ENCODE results near the gene PPIG. TPM values are rescaled to one million over a fixed set of nuclear protein-coding genes. Genes with fewer than 3 reads are reported as not detected.

Gene PPIG
- total and polyA plus RNA-seq, 9 of the 15 experiments (the other 6 are each of a cell fraction or from before 2014, with no cell fraction given): 52.5 to 166 (median 124) TPM

DNA sequence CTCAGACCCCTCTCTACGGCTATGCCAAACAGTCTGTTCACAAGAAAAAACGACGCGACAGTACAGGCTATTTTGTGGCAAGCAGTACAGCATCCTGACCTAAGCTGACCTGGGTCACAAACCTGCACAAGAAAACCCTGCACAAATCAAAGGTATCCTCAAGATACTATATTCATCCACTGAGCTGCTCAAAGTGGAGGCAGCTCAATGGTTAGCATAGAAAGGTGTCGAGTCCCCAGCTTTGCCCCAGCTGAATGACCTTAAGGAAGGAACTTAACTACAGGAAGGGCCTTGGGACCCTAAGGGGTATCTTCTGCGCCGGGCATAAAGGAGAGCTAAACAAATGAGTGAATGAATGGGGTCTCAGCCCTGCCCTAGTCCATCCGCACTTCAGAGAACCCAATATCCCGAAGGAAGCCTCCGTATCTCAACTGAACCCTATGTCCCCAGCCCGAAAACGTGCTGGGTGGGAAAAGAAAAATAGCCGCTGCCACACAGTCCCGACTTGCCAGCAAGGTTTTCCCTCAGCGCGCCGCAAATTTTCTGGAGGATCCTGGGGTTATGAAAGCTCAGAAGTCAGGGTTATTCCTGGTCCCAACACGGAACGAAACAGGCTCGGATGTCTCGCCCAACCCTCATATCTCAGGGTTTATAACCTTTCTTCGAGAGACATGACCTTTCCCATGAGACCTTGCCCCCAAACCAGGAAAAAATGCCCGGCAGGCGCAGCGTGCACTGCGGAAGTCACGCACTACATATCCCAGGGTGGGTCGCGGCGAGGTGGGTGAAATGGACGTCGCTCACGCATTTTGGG lies 10.8 kb upstream of the PPIG start, which contains the start of gene FASTKD1 (continued):
- TF ChIP-seq RFX1 (IDR thresholded peaks at IDR 0.05) (no peak), SMARCC2 (IDR thresholded peaks at IDR 0.05; ENCODE audit: low read depth) (no peak; the same call in 1 of the 2 replicates), FOXM1 (IDR thresholded peaks at IDR 0.05; ENCODE audit: low read depth) (peak; percentile 50), FOXM1 (CRISPR knock-in tag; IDR thresholded peaks at IDR 0.05; ENCODE audit: low read depth) (no peak), SMAD4 (CRISPR knock-in tag; conservative IDR thresholded peaks at IDR 0.05) (peak; percentile 57; the same call in 1 of the 2 replicates), NCOA1 (IDR thresholded peaks at IDR 0.05; ENCODE audit: low read depth) (0 out of 2 replicates have a peak, but pooled peaks have one; percentile 30), IRF2 (CRISPR knock-in tag; IDR thresholded peaks at IDR 0.05) (no peak), KDM1A (IDR thresholded peaks at IDR 0.05) (peak in 1 of 2 experiments; percentile 81; a peak in 1 of 4 replicates), ZNF263 (CRISPR knock-in tag; IDR thresholded peaks at IDR 0.05; ENCODE audit: borderline replicate concordance) (peak; percentile 53; the same call in 1 of the 2 replicates), NFE2 (IDR thresholded peaks at IDR 0.05; ENCODE audit: low read depth) (peak; percentile 54; the same call in 1 of the 2 replicates), MXI1 (IDR thresholded peaks at IDR 0.05; ENCODE audit: low read depth, low read length) (peak; percentile 80), TCF7L2 (IDR thresholded peaks at IDR 0.05; ENCODE audit: low read depth, low read length) (peak; percentile 61; the same call in 1 of the 2 replicates), HDAC1 (IDR thresholded peaks at IDR 0.05) (peak in 1 of 2 experiments; percentile 59; a peak in 3 of 4 replicates), KLF10 (CRISPR knock-in tag; IDR thresholded peaks at IDR 0.05) (peak; percentile 67; the same call in 1 of the 2 replicates), PHF8 (IDR thresholded peaks at IDR 0.05; ENCODE audit: borderline replicate concordance, low read length) (peak; percentile 85; the same call in 1 of the 2 replicates), ZSCAN32 (CRISPR knock-in tag; IDR thresholded peaks at IDR 0.05) (no peak), FOS (IDR thresholded peaks at IDR 0.05; ENCODE audit: extremely low read depth, insufficient read length) (no peak), ELF2 (CRISPR knock-in tag; IDR thresholded peaks at IDR 0.05) (peak; percentile 79), SPI1 (IDR thresholded peaks at IDR 0.05; ENCODE audit: borderline replicate concordance, low read depth, low read length) (peak; percentile 83), NR1H2 (CRISPR knock-in tag; IDR thresholded peaks at IDR 0.05) (peak; percentile 93)
- TF ChIP-seq, protein P1, sequence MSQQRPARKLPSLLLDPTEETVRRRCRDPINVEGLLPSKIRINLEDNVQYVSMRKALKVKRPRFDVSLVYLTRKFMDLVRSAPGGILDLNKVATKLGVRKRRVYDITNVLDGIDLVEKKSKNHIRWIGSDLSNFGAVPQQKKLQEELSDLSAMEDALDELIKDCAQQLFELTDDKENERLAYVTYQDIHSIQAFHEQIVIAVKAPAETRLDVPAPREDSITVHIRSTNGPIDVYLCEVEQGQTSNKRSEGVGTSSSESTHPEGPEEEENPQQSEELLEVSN (IDR thresholded peaks at IDR 0.05; ENCODE audit: borderline replicate concordance in 1 of 2, extremely low read depth in 1 of 2, insufficient read depth in 1 of 2, insufficient read length in 1 of 2, low read depth in 1 of 2, low read length in 1 of 2, poor library complexity in 1 of 2, severe bottlenecking in 1 of 2): peak; percentile 45 to 53
- TF ChIP-seq, protein P2, sequence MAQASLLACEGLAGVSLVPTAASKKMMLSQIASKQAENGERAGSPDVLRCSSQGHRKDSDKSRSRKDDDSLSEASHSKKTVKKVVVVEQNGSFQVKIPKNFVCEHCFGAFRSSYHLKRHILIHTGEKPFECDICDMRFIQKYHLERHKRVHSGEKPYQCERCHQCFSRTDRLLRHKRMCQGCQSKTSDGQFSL (CRISPR knock-in tag; IDR thresholded peaks at IDR 0.05): no peak
- TF ChIP-seq, protein P2 (tag; IDR thresholded peaks at IDR 0.05): no peak
- TF ChIP-seq, protein P3, sequence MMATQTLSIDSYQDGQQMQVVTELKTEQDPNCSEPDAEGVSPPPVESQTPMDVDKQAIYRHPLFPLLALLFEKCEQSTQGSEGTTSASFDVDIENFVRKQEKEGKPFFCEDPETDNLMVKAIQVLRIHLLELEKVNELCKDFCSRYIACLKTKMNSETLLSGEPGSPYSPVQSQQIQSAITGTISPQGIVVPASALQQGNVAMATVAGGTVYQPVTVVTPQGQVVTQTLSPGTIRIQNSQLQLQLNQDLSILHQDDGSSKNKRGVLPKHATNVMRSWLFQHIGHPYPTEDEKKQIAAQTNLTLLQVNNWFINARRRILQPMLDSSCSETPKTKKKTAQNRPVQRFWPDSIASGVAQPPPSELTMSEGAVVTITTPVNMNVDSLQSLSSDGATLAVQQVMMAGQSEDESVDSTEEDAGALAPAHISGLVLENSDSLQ (IDR thresholded peaks at IDR 0.05): peak; percentile 88
- TF ChIP-seq, protein P4, sequence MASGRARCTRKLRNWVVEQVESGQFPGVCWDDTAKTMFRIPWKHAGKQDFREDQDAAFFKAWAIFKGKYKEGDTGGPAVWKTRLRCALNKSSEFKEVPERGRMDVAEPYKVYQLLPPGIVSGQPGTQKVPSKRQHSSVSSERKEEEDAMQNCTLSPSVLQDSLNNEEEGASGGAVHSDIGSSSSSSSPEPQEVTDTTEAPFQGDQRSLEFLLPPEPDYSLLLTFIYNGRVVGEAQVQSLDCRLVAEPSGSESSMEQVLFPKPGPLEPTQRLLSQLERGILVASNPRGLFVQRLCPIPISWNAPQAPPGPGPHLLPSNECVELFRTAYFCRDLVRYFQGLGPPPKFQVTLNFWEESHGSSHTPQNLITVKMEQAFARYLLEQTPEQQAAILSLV (tag; IDR thresholded peaks at IDR 0.05): 0 out of 2 replicates have a peak, but pooled peaks have one; percentile 21
